ENCODE results near the gene KLHDC9. TPM values are rescaled to one million over a fixed set of nuclear protein-coding genes. Genes with fewer than 3 reads are reported as not detected.

Gene KLHDC9
- total and polyA plus RNA-seq, 9 of the 15 experiments (the other 6 are each of a cell fraction or from before 2014, with no cell fraction given) = not detected

DNA sequence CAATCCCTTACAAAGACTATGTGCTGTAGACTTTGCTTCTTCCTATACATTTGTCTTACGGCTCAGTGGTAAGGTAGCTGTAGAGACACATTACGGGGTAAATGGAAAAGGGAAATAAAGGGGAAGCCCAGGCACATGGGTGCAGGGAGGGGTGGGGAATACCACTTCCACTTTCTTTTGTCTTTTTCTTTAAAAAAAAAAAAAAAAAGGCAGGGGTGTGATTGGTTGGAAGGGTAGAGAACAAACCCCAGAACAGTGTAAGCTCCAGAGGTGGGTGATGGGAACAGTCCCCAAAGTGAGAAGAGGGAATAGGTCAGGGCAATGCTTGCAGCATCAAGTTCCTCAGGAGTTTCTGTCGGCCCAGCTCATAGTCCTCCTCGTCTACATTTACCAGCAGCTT is 23.7 kb downstream of the KLHDC9 start (continued):
- TF ChIP-seq, protein P1, sequence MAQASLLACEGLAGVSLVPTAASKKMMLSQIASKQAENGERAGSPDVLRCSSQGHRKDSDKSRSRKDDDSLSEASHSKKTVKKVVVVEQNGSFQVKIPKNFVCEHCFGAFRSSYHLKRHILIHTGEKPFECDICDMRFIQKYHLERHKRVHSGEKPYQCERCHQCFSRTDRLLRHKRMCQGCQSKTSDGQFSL (CRISPR knock-in tag; IDR thresholded peaks at IDR 0.05) = no peak
- TF ChIP-seq, protein P1 (tag; IDR thresholded peaks at IDR 0.05) = no peak
- TF ChIP-seq, protein P2, sequence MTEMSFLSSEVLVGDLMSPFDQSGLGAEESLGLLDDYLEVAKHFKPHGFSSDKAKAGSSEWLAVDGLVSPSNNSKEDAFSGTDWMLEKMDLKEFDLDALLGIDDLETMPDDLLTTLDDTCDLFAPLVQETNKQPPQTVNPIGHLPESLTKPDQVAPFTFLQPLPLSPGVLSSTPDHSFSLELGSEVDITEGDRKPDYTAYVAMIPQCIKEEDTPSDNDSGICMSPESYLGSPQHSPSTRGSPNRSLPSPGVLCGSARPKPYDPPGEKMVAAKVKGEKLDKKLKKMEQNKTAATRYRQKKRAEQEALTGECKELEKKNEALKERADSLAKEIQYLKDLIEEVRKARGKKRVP (CRISPR knock-in tag; IDR thresholded peaks at IDR 0.05) = no peak
- TF ChIP-seq HCFC1 (IDR thresholded peaks at IDR 0.05; ENCODE audit: low read depth, low read length) (no peak), RBM22 (IDR thresholded peaks at IDR 0.05; ENCODE audit: low read depth, low read length, poor library complexity, severe bottlenecking) (no peak), ESRRA (IDR thresholded peaks at IDR 0.05; ENCODE audit: borderline replicate concordance, low read depth) (no peak), ZNF766 (CRISPR knock-in tag; conservative IDR thresholded peaks at IDR 0.05) (no peak), ZC3H8 (IDR thresholded peaks at IDR 0.05) (no peak), ZNF224 (CRISPR knock-in tag; IDR thresholded peaks at IDR 0.05) (no peak), MTA2 (IDR thresholded peaks at IDR 0.05; ENCODE audit: low read depth) (no peak)
- TF ChIP-seq, protein P3, sequence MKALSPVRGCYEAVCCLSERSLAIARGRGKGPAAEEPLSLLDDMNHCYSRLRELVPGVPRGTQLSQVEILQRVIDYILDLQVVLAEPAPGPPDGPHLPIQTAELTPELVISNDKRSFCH (CRISPR knock-in tag; IDR thresholded peaks at IDR 0.05) = no peak
- TF ChIP-seq, protein P3 (tag; IDR thresholded peaks at IDR 0.05) = no peak
- TF ChIP-seq, protein P4, sequence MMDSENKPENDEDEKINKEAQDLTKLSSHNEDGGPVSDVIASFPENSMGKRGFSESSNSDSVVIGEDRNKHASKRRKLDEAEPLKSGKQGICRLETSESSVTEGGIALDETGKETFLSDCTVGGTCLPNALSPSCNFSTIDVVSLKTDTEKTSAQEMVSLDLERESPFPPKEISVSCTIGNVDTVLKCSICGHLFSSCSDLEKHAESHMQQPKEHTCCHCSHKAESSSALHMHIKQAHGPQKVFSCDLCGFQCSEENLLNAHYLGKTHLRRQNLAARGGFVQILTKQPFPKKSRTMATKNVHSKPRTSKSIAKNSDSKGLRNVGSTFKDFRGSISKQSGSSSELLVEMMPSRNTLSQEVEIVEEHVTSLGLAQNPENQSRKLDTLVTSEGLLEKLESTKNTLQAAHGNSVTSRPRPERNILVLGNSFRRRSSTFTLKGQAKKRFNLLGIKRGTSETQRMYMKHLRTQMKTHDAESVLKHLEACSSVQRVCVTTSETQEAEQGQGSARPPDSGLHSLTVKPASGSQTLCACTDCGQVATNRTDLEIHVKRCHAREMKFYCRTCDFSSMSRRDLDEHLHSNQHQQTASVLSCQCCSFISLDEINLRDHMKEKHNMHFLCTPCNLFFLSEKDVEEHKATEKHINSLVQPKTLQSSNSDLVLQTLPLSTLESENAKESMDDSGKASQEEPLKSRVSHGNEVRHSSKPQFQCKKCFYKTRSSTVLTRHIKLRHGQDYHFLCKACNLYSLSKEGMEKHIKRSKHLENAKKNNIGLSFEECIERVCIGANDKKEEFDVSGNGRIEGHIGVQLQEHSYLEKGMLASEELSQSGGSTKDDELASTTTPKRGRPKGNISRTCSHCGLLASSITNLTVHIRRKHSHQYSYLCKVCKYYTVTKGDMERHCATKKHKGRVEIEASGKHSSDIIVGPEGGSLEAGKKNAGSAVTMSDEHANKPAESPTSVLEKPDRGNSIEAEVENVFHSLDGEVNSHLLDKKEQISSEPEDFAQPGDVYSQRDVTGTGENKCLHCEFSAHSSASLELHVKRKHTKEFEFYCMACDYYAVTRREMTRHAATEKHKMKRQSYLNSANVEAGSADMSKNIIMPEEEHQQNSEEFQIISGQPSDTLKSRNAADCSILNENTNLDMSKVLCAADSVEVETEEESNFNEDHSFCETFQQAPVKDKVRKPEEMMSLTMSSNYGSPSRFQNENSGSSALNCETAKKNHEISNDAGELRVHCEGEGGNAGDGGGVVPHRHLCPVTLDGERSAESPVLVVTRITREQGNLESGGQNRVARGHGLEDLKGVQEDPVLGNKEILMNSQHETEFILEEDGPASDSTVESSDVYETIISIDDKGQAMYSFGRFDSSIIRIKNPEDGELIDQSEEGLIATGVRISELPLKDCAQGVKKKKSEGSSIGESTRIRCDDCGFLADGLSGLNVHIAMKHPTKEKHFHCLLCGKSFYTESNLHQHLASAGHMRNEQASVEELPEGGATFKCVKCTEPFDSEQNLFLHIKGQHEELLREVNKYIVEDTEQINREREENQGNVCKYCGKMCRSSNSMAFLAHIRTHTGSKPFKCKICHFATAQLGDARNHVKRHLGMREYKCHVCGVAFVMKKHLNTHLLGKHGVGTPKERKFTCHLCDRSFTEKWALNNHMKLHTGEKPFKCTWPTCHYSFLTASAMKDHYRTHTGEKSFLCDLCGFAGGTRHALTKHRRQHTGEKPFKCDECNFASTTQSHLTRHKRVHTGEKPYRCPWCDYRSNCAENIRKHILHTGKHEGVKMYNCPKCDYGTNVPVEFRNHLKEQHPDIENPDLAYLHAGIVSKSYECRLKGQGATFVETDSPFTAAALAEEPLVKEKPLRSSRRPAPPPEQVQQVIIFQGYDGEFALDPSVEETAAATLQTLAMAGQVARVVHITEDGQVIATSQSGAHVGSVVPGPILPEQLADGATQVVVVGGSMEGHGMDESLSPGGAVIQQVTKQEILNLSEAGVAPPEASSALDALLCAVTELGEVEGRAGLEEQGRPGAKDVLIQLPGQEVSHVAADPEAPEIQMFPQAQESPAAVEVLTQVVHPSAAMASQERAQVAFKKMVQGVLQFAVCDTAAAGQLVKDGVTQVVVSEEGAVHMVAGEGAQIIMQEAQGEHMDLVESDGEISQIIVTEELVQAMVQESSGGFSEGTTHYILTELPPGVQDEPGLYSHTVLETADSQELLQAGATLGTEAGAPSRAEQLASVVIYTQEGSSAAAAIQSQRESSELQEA (IDR thresholded peaks at IDR 0.05; ENCODE audit: low read depth) = no peak

Measured in K562 (cell line).